ENCODE data around the gene STX2. TPM values are rescaled to one million over a fixed set of nuclear protein-coding genes. Genes with fewer than 3 reads are reported as not detected.
A peak's percentile ranks its signal among the peaks of the same experiment; 100 is the strongest.

STX2 gene
- total and polyA plus RNA-seq, 2 experiments from 2014 or later: 16.4 to 35.4 TPM

DNA sequence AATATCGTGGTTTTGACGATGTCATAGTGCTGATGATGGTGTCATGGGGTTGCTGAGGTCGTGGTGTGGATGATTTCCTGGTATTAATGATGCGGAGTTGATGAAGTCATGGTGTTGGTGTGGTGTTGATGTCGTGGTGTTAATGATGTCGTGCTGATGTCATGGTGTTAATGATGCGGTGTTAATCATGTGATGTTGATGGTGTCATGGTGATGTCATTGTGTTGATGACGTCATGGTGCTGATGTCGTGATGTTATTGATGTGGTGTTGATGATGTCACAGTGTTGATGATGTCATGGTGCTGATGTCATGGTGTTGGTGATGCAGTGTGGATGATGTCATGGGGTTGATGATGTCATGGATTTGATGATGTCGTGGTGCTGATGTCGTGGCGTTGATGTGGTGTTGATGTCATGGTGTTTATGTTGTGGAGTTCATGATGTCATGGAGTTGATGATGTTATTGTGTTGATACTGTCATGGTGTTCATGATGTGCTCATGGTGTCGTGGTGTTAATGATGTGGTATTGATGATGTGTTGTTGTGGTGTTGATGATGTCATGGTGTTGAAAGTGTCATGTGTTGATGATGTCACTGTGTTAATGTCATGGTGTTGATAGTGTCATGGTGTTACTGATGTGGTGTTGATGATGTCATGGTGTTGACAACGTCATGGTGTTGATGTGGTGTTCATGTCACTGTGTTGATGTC lies 74.4 kb downstream of the STX2 start:
- peaks cover 3% of the 10 kb centered on the region; the same call in 1 of the 2 replicates for H3K36me3 ChIP-seq (ENCODE audit: insufficient read depth)
- TF ChIP-seq NANOG (IDR thresholded peaks at IDR 0.05; ENCODE audit: borderline replicate concordance): no peak
- TF ChIP-seq CREB1 (CRISPR knock-in tag; IDR thresholded peaks at IDR 0.05; ENCODE audit: low read depth): peak; percentile 92
- H3K9me2 ChIP-seq (ENCODE audit: insufficient read depth): peaks cover 18% of the 10 kb centered on the region
- no peak overlapping the region for H3K4me3 Mint-ChIP-seq
- H3K27ac ChIP-seq (ENCODE audit: low read depth): no peak overlapping the region
- no peaks in the 10 kb centered on the region for H4K20me1 ChIP-seq (replicated peaks; ENCODE audit: insufficient read depth)
- peaks cover 16% of the 10 kb centered on the region for H3F3A ChIP-seq (replicated peaks; ENCODE audit: low read depth)
- no peak overlapping the region for H3K4me2 ChIP-seq
- no peak overlapping the region for H3K4me3 ChIP-seq
- DNase-seq (ENCODE audit: low spot score): no peak
- no peaks in the 10 kb centered on the region for H3K4me1 ChIP-seq (ENCODE audit: insufficient read depth)
- peaks cover 3% of the 10 kb centered on the region for H3K27me3 Mint-ChIP-seq (ENCODE audit: insufficient read depth, low read depth, poor library complexity)
- H3K27ac Mint-ChIP-seq: no peak overlapping the region
- H3K27me3 ChIP-seq (ENCODE audit: insufficient read depth): no peaks in the 10 kb centered on the region
- no peaks in the 10 kb centered on the region for H3K79me2 ChIP-seq (replicated peaks; ENCODE audit: insufficient read depth)
- H3K9me3 Mint-ChIP-seq: no peaks in the 10 kb centered on the region
- H3K4me1 Mint-ChIP-seq: no peaks in the 10 kb centered on the region
- ATAC-seq: no peak
- H2AFZ ChIP-seq: no peak overlapping the region
- no peaks in the 10 kb centered on the region for H3K36me3 Mint-ChIP-seq (ENCODE audit: low read depth)

DNA sequence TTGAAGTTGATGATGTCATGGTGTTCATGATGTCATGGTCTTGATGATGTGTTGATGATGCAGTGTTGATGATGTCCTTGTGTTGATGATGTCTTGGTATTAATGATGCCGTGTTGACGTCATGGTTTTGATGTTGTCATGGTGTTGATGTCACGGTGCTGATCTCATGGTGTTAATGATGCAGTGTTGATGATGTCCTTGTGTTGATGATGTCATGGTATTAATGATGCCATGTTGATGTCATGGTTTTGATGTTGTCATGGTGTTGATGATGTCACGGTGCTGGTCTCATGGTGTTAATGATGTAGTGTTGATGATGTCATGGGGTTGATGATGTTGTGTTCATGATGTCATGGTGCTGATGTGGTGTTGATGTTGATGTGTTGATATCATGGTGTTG lies 75.0 kb downstream of the STX2 start:
- peaks cover 3% of the 10 kb centered on the region; the same call in 1 of the 2 replicates for H3K36me3 ChIP-seq (ENCODE audit: insufficient read depth)
- no peak overlapping the region for H2AFZ ChIP-seq
- no peaks in the 10 kb centered on the region for H3K4me1 ChIP-seq (ENCODE audit: insufficient read depth)
- H3K27ac ChIP-seq (ENCODE audit: low read depth): no peak overlapping the region
- H3F3A ChIP-seq (replicated peaks; ENCODE audit: low read depth): peaks cover 16% of the 10 kb centered on the region
- no peak overlapping the region for H3K4me3 ChIP-seq
- no peak overlapping the region for H3K27ac Mint-ChIP-seq
- H3K4me1 Mint-ChIP-seq: no peaks in the 10 kb centered on the region
- H3K27me3 ChIP-seq (ENCODE audit: insufficient read depth): no peaks in the 10 kb centered on the region
- H3K79me2 ChIP-seq (replicated peaks; ENCODE audit: insufficient read depth): no peaks in the 10 kb centered on the region
- DNase-seq (ENCODE audit: low spot score) (no peak), ATAC-seq (no peak)
- TF ChIP-seq POLR2AphosphoS5 (IDR thresholded peaks at IDR 0.05; ENCODE audit: low read depth) (no peak), EZH2 (IDR thresholded peaks at IDR 0.05; ENCODE audit: low read depth, unreplicated experiment) (no peak), CREB1 (CRISPR knock-in tag; IDR thresholded peaks at IDR 0.05; ENCODE audit: low read depth) (peak; percentile 73)
- TF ChIP-seq, protein P1, sequence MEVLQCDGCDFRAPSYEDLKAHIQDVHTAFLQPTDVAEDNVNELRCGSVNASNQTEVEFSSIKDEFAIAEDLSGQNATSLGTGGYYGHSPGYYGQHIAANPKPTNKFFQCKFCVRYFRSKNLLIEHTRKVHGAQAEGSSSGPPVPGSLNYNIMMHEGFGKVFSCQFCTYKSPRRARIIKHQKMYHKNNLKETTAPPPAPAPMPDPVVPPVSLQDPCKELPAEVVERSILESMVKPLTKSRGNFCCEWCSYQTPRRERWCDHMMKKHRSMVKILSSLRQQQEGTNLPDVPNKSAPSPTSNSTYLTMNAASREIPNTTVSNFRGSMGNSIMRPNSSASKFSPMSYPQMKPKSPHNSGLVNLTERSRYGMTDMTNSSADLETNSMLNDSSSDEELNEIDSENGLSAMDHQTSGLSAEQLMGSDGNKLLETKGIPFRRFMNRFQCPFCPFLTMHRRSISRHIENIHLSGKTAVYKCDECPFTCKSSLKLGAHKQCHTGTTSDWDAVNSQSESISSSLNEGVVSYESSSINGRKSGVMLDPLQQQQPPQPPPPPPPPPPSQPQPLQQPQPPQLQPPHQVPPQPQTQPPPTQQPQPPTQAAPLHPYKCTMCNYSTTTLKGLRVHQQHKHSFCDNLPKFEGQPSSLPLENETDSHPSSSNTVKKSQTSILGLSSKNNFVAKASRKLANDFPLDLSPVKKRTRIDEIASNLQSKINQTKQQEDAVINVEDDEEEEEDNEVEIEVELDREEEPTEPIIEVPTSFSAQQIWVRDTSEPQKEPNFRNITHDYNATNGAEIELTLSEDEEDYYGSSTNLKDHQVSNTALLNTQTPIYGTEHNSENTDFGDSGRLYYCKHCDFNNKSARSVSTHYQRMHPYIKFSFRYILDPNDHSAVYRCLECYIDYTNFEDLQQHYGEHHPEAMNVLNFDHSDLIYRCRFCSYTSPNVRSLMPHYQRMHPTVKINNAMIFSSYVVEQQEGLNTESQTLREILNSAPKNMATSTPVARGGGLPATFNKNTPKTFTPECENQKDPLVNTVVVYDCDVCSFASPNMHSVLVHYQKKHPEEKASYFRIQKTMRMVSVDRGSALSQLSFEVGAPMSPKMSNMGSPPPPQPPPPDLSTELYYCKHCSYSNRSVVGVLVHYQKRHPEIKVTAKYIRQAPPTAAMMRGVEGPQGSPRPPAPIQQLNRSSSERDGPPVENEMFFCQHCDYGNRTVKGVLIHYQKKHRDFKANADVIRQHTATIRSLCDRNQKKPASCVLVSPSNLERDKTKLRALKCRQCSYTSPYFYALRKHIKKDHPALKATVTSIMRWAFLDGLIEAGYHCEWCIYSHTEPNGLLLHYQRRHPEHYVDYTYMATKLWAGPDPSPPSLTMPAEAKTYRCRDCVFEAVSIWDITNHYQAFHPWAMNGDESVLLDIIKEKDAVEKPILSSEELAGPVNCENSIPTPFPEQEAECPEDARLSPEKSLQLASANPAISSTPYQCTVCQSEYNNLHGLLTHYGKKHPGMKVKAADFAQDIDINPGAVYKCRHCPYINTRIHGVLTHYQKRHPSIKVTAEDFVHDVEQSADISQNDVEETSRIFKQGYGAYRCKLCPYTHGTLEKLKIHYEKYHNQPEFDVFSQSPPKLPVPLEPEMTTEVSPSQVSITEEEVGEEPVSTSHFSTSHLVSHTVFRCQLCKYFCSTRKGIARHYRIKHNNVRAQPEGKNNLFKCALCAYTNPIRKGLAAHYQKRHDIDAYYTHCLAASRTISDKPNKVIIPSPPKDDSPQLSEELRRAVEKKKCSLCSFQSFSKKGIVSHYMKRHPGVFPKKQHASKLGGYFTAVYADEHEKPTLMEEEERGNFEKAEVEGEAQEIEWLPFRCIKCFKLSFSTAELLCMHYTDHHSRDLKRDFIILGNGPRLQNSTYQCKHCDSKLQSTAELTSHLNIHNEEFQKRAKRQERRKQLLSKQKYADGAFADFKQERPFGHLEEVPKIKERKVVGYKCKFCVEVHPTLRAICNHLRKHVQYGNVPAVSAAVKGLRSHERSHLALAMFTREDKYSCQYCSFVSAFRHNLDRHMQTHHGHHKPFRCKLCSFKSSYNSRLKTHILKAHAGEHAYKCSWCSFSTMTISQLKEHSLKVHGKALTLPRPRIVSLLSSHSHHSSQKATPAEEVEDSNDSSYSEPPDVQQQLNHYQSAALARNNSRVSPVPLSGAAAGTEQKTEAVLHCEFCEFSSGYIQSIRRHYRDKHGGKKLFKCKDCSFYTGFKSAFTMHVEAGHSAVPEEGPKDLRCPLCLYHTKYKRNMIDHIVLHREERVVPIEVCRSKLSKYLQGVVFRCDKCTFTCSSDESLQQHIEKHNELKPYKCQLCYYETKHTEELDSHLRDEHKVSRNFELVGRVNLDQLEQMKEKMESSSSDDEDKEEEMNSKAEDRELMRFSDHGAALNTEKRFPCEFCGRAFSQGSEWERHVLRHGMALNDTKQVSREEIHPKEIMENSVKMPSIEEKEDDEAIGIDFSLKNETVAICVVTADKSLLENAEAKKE (CRISPR knock-in tag; IDR thresholded peaks at IDR 0.05): no peak
- peaks cover 3% of the 10 kb centered on the region for H3K27me3 Mint-ChIP-seq (ENCODE audit: insufficient read depth, low read depth, poor library complexity)
- H3K9me3 Mint-ChIP-seq: no peaks in the 10 kb centered on the region
- H3K9me2 ChIP-seq (ENCODE audit: insufficient read depth): peaks cover 18% of the 10 kb centered on the region
- no peak overlapping the region for H3K4me3 Mint-ChIP-seq
- H3K36me3 Mint-ChIP-seq (ENCODE audit: low read depth): no peaks in the 10 kb centered on the region
- no peak overlapping the region for H3K4me2 ChIP-seq
- no peaks in the 10 kb centered on the region for H4K20me1 ChIP-seq (replicated peaks; ENCODE audit: insufficient read depth)

Measured in GM23338 (cell line).